Activated CD4-positive, alpha-beta memory T cell treated with anti-CD3 and anti-CD28 coated beads, Interleukin-2, amount 10 ng/mL, durations not matched to agents 7 days and 5 days (primary cell): ENCODE measurements around the gene PRKN. TPM values are rescaled to one million over a fixed set of nuclear protein-coding genes. Genes with fewer than 3 reads are reported as not detected.

Experiments used
- CTCF ChIA-PET: fragments of 350-600 bp; sonication (Branson Sonifier 250); formaldehyde crosslinking; loops from one replicate; lab custom pipeline; 2021; ENCODE audit warnings: antibody characterized with exemption, inconsistent platforms; lab: Charles Lee
- POLR2A ChIA-PET: fragments of 350-600 bp; sonication (Branson Sonifier 250); formaldehyde crosslinking; loops from one replicate; lab custom pipeline; 2021; ENCODE audit warnings: antibody characterized with exemption; lab: Charles Lee
- DNase-seq: peaks from one replicate; pipeline ENCODE4 v3.0.0-alpha.2; 2020
- H3K27ac Mint-ChIP-seq: one replicate; pipeline ENCODE4 v1.8.0; 2021; ENCODE audit warnings: mild to moderate bottlenecking, mixed read lengths
- H3K27me3 Mint-ChIP-seq: one replicate; pipeline ENCODE4 v1.8.0; 2021; ENCODE audit warnings: mixed read lengths
- H3K36me3 Mint-ChIP-seq: one replicate; pipeline ENCODE4 v1.8.0; 2021; ENCODE audit warnings: low read depth, mixed read lengths
- H3K4me1 Mint-ChIP-seq: one replicate; pipeline ENCODE4 v1.8.0; 2021; ENCODE audit warnings: mixed read lengths
- H3K4me3 Mint-ChIP-seq: one replicate; pipeline ENCODE4 v1.8.0; 2021; ENCODE audit warnings: mild to moderate bottlenecking, mixed read lengths
- H3K9me3 Mint-ChIP-seq: one replicate; pipeline ENCODE4 v1.8.0; 2021; ENCODE audit warnings: mixed read lengths
- total RNA-seq, 2 experiments: library from RNA; stranded (reverse); gene quantifications; one replicate each; pipeline ENCODE4 v1.2.3, GENCODE V29; 2021

Gene PRKN
- under 1 TPM; 0.13 to 0.43 TPM for total RNA-seq

GRCh38 chr6:162727322-162728182, at the start of gene PRKN, which contains the start of gene PACRG:
TSS of gene PRKN (minus strand) at chr6:162727766.
TSS of gene PACRG (plus strand) at chr6:162727974.
- POLR2A ChIA-PET, result interaction anchor here (0.6 kb wide), 1 partner anchor 18 kb away, joined by 4 read pairs; no protein-coding TSS in a partner anchor
- Mint-ChIP-seq H3K27ac (peak within 1 kb of the TSS; percentile 67), H3K36me3 (no peaks in the 10 kb centered on the region)

GRCh38 chr6:162777091-162777490, 49.5 kb upstream of the PRKN start:
- no peak for DNase-seq
- ChIA-PET POLR2A (no interaction called here), CTCF (no interaction called here)
- H3K4me1 Mint-ChIP-seq, result no peaks in the 10 kb centered on the region
- no peak overlapping the region for H3K27ac Mint-ChIP-seq
- H3K27me3 Mint-ChIP-seq, result no peaks in the 10 kb centered on the region
- H3K36me3 Mint-ChIP-seq, result no peaks in the 10 kb centered on the region
- no peak overlapping the region for H3K4me3 Mint-ChIP-seq
- H3K9me3 Mint-ChIP-seq, result peaks cover 12% of the 10 kb centered on the region

More at GRCh38 chr6:162727322-162728182, at the start of gene PRKN, which contains the start of gene PACRG:
- CTCF ChIA-PET, result interaction anchor here (0.5 kb wide), 1 partner anchor 707 kb away, joined by 3 read pairs; no protein-coding TSS in a partner anchor
- DNase-seq, result peak; percentile 96
- Mint-ChIP-seq H3K9me3 (no peaks in the 10 kb centered on the region), H3K4me3 (peak within 1 kb of the TSS; percentile 88), H3K27me3 (no peaks in the 10 kb centered on the region), H3K4me1 (peaks cover 11% of the 10 kb centered on the region)

GRCh38 chr6:162773996-162774395, 46.4 kb upstream of the PRKN start:
- ChIA-PET CTCF (no interaction called here), POLR2A (no interaction called here)
- Mint-ChIP-seq H3K9me3 (peaks cover 5% of the 10 kb centered on the region), H3K27ac (no peak overlapping the region), H3K27me3 (no peaks in the 10 kb centered on the region), H3K36me3 (no peaks in the 10 kb centered on the region), H3K4me1 (no peaks in the 10 kb centered on the region), H3K4me3 (no peak overlapping the region)
- DNase-seq, result no peak

- Mint-ChIP-seq H3K4me1 (no peaks in the 10 kb centered on the region), H3K27ac (no peak overlapping the region), H3K27me3 (no peaks in the 10 kb centered on the region), H3K4me3 (no peak overlapping the region), H3K36me3 (no peaks in the 10 kb centered on the region), H3K9me3 (no peaks in the 10 kb centered on the region)
- no peak for DNase-seq
- ChIA-PET POLR2A (no interaction called here), CTCF (interaction anchor here (0.7 kb wide), 1 partner anchor 324 kb away, joined by 3 read pairs; no protein-coding TSS in a partner anchor)
These were observed 44.9 kb upstream of the PRKN start for GRCh38 chr6:162772466-162772865.

- DNase-seq, result no peak
- ChIA-PET CTCF (interaction anchor here (0.6 kb wide), 1 partner anchor 449 kb away, joined by 5 read pairs; no protein-coding TSS in a partner anchor), POLR2A (no interaction called here)
- H3K27ac Mint-ChIP-seq, result no peak overlapping the region
- H3K9me3 Mint-ChIP-seq, result no peaks in the 10 kb centered on the region
- H3K27me3 Mint-ChIP-seq, result no peaks in the 10 kb centered on the region
- no peaks in the 10 kb centered on the region for H3K4me1 Mint-ChIP-seq
- no peak overlapping the region for H3K4me3 Mint-ChIP-seq
- H3K36me3 Mint-ChIP-seq, result no peaks in the 10 kb centered on the region
These were observed 43.4 kb upstream of the PRKN start for GRCh38 chr6:162770955-162771354.

- Mint-ChIP-seq H3K27me3 (no peaks in the 10 kb centered on the region), H3K27ac (no peak overlapping the region), H3K36me3 (no peaks in the 10 kb centered on the region), H3K9me3 (no peaks in the 10 kb centered on the region), H3K4me3 (no peak overlapping the region), H3K4me1 (no peaks in the 10 kb centered on the region)
- ChIA-PET CTCF (interaction anchor here (0.6 kb wide), 1 partner anchor 450 kb away, joined by 5 read pairs; no protein-coding TSS in a partner anchor), POLR2A (no interaction called here)
- no peak for DNase-seq
These were observed 42.6 kb upstream of the PRKN start for GRCh38 chr6:162770136-162770535.

GRCh38 chr6:162753775-162754174, 26.2 kb upstream of the PRKN start:
- Mint-ChIP-seq H3K4me1 (no peaks in the 10 kb centered on the region), H3K4me3 (no peak overlapping the region), H3K27ac (no peak overlapping the region), H3K9me3 (no peaks in the 10 kb centered on the region), H3K27me3 (no peaks in the 10 kb centered on the region), H3K36me3 (no peaks in the 10 kb centered on the region)
- DNase-seq, result no peak
- POLR2A ChIA-PET, result no interaction called here
- CTCF ChIA-PET, result no interaction called here

GRCh38 chr6:162751211-162751859, 23.8 kb upstream of the PRKN start:
- Mint-ChIP-seq H3K9me3 (no peaks in the 10 kb centered on the region), H3K4me3 (no peak overlapping the region), H3K4me1 (no peaks in the 10 kb centered on the region), H3K27ac (no peak overlapping the region), H3K36me3 (no peaks in the 10 kb centered on the region), H3K27me3 (no peaks in the 10 kb centered on the region)
- DNase-seq, result no peak
- ChIA-PET CTCF (no interaction called here), POLR2A (no interaction called here)

GRCh38 chr6:162750776-162751175, 23.2 kb upstream of the PRKN start:
- ChIA-PET POLR2A (no interaction called here), CTCF (no interaction called here)
- H3K4me1 Mint-ChIP-seq, result no peaks in the 10 kb centered on the region
- H3K9me3 Mint-ChIP-seq, result no peaks in the 10 kb centered on the region
- no peak for DNase-seq
- H3K4me3 Mint-ChIP-seq, result no peak overlapping the region
- no peak overlapping the region for H3K27ac Mint-ChIP-seq
- H3K27me3 Mint-ChIP-seq, result no peaks in the 10 kb centered on the region
- H3K36me3 Mint-ChIP-seq, result no peaks in the 10 kb centered on the region

- no peak for DNase-seq
- H3K9me3 Mint-ChIP-seq, result no peaks in the 10 kb centered on the region
- no peak overlapping the region for H3K4me3 Mint-ChIP-seq
- H3K27me3 Mint-ChIP-seq, result no peaks in the 10 kb centered on the region
- CTCF ChIA-PET, result interaction anchor here (1.6 kb wide), 1 partner anchor 10 kb away, joined by 4 read pairs; no protein-coding TSS in a partner anchor
- peaks cover 8% of the 10 kb centered on the region for H3K4me1 Mint-ChIP-seq
- H3K27ac Mint-ChIP-seq, result no peak overlapping the region
- POLR2A ChIA-PET, result no interaction called here
- peaks cover 7% of the 10 kb centered on the region for H3K36me3 Mint-ChIP-seq
These were observed 9.4 kb upstream of the PRKN start for GRCh38 chr6:162736961-162737360.

GRCh38 chr6:162733489-162733888, 5.9 kb upstream of the PRKN start:
- ChIA-PET CTCF (no interaction called here), POLR2A (no interaction called here)
- Mint-ChIP-seq H3K4me3 (no peak overlapping the region), H3K36me3 (peaks cover 7% of the 10 kb centered on the region), H3K27me3 (no peaks in the 10 kb centered on the region), H3K27ac (no peak overlapping the region), H3K4me1 (peaks cover 8% of the 10 kb centered on the region), H3K9me3 (no peaks in the 10 kb centered on the region)
- DNase-seq, result no peak

GRCh38 chr6:162730502-162730901, 2.9 kb upstream of the PRKN start:
- Mint-ChIP-seq H3K36me3 (peaks cover 7% of the 10 kb centered on the region), H3K4me1 (peaks cover 19% of the 10 kb centered on the region), H3K4me3 (no peak overlapping the region), H3K27me3 (no peaks in the 10 kb centered on the region), H3K9me3 (no peaks in the 10 kb centered on the region), H3K27ac (no peak overlapping the region)
- no peak for DNase-seq
- ChIA-PET CTCF (no interaction called here), POLR2A (no interaction called here)

- H3K36me3 Mint-ChIP-seq, result peaks cover 3% of the 10 kb centered on the region
- CTCF ChIA-PET, result no interaction called here
- H3K4me3 Mint-ChIP-seq, result no peak overlapping the region
- POLR2A ChIA-PET, result no interaction called here
- H3K4me1 Mint-ChIP-seq, result peaks cover 17% of the 10 kb centered on the region
- no peaks in the 10 kb centered on the region for H3K9me3 Mint-ChIP-seq
- H3K27ac Mint-ChIP-seq, result no peak overlapping the region
- no peak for DNase-seq
- no peaks in the 10 kb centered on the region for H3K27me3 Mint-ChIP-seq
These were observed 1.1 kb upstream of the PRKN start for GRCh38 chr6:162728706-162729105.
